ENCODE results near the gene HERPUD1.

HERPUD1 gene

GRCh38 chr16:56931271-56931891 is 561 bp upstream of the HERPUD1 start:
- H3K27ac ChIP-seq (ENCODE audit: extremely low read depth, low read depth, low read length): peak overlapping the region; percentile 56; the same call in 1 of the 2 replicates
- POLR2A ChIA-PET: interaction anchor here (0.5 to 3.3 kb wide), 13 partner anchors 10 to 70 kb away, joined by 3 to 16 read pairs (median 4); no protein-coding TSS in a partner anchor
- CTCF ChIA-PET: interaction anchor here (0.6 to 1.1 kb wide), 2 partner anchors 65 to 138 kb away, joined by 3 read pairs; no protein-coding TSS in a partner anchor
- H3K4me3 ChIP-seq (ENCODE audit: low read depth, low read length): peak overlapping the region; percentile 44
- H3K36me3 ChIP-seq (ENCODE audit: control insufficient read depth in 2 of 2, insufficient read depth in 1 of 2, low read length in 2 of 2): peaks cover 4 to 16% of the 10 kb centered on the region in 2 experiments; a peak in 2 of 3 replicates
- TF ChIP-seq, protein P1, sequence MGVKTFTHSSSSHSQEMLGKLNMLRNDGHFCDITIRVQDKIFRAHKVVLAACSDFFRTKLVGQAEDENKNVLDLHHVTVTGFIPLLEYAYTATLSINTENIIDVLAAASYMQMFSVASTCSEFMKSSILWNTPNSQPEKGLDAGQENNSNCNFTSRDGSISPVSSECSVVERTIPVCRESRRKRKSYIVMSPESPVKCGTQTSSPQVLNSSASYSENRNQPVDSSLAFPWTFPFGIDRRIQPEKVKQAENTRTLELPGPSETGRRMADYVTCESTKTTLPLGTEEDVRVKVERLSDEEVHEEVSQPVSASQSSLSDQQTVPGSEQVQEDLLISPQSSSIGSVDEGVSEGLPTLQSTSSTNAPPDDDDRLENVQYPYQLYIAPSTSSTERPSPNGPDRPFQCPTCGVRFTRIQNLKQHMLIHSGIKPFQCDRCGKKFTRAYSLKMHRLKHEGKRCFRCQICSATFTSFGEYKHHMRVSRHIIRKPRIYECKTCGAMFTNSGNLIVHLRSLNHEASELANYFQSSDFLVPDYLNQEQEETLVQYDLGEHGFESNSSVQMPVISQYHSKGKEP (tag by site-specific recombination; IDR thresholded peaks at IDR 0.05): peak; percentile 27; the same call in 1 of the 2 replicates
- 0 out of 2 replicates have a peak, but pooled peaks have one; percentile 38 for TF ChIP-seq ZNF19 (tag by site-specific recombination; IDR thresholded peaks at IDR 0.05; ENCODE audit: low read depth)
- TF ChIP-seq ZNF660 (tag by site-specific recombination; IDR thresholded peaks at IDR 0.05): 0 out of 2 replicates have a peak, but pooled peaks have one; percentile 40
- TF ChIP-seq ZNF140 (tag by site-specific recombination; IDR thresholded peaks at IDR 0.05): no peak
- peak; percentile 91 for TF ChIP-seq ZNF335 (tag by site-specific recombination; conservative IDR thresholded peaks at IDR 0.05)
- TF ChIP-seq ZNF768 (tag by site-specific recombination; IDR thresholded peaks at IDR 0.05): 0 out of 2 replicates have a peak, but pooled peaks have one; percentile 33
- TF ChIP-seq HOXC10 (CRISPR knock-in tag; IDR thresholded peaks at IDR 0.05): no peak
- peak; percentile 54 for TF ChIP-seq EGR2 (tag by site-specific recombination; IDR thresholded peaks at IDR 0.05; ENCODE audit: low read depth)
- TF ChIP-seq MZF1 (tag by site-specific recombination; IDR thresholded peaks at IDR 0.05; ENCODE audit: borderline replicate concordance): 0 out of 2 replicates have a peak, but pooled peaks have one; percentile 8
- TF ChIP-seq ZNF596 (tag by site-specific recombination; IDR thresholded peaks at IDR 0.05): peak; percentile 9; the same call in 1 of the 2 replicates
- TF ChIP-seq ZNF600 (tag by site-specific recombination; IDR thresholded peaks at IDR 0.05): no peak
- TF ChIP-seq SP2 (tag by site-specific recombination; IDR thresholded peaks at IDR 0.05): peak; percentile 36
- TF ChIP-seq ZNF157 (tag by site-specific recombination; IDR thresholded peaks at IDR 0.05): no peak
- 0 out of 2 replicates have a peak, but pooled peaks have one; percentile 6 for TF ChIP-seq KLF9 (tag by site-specific recombination; IDR thresholded peaks at IDR 0.05; ENCODE audit: low read depth)
- no peak; the same call in 1 of the 2 replicates for TF ChIP-seq GLIS2 (tag by site-specific recombination; IDR thresholded peaks at IDR 0.05)
- TF ChIP-seq ZNF692 (tag by site-specific recombination; IDR thresholded peaks at IDR 0.05): peak; percentile 86
- TF ChIP-seq ZNF777 (tag by site-specific recombination; IDR thresholded peaks at IDR 0.05; ENCODE audit: borderline replicate concordance): 0 out of 2 replicates have a peak, but pooled peaks have one; percentile 49
- TF ChIP-seq ZNF513 (tag by site-specific recombination; IDR thresholded peaks at IDR 0.05): 0 out of 2 replicates have a peak, but pooled peaks have one; percentile 24
- peak; percentile 87 for TF ChIP-seq ZXDB (tag by site-specific recombination; IDR thresholded peaks at IDR 0.05)
- peak; percentile 81; the same call in 1 of the 2 replicates for TF ChIP-seq ZFP69B (tag by site-specific recombination; IDR thresholded peaks at IDR 0.05)
- peak; percentile 48; the same call in 1 of the 2 replicates for TF ChIP-seq YY1 (tag by site-specific recombination; IDR thresholded peaks at IDR 0.05)
- peak; percentile 91 for TF ChIP-seq KLF1 (tag by site-specific recombination; IDR thresholded peaks at IDR 0.05)
- TF ChIP-seq, protein P2, sequence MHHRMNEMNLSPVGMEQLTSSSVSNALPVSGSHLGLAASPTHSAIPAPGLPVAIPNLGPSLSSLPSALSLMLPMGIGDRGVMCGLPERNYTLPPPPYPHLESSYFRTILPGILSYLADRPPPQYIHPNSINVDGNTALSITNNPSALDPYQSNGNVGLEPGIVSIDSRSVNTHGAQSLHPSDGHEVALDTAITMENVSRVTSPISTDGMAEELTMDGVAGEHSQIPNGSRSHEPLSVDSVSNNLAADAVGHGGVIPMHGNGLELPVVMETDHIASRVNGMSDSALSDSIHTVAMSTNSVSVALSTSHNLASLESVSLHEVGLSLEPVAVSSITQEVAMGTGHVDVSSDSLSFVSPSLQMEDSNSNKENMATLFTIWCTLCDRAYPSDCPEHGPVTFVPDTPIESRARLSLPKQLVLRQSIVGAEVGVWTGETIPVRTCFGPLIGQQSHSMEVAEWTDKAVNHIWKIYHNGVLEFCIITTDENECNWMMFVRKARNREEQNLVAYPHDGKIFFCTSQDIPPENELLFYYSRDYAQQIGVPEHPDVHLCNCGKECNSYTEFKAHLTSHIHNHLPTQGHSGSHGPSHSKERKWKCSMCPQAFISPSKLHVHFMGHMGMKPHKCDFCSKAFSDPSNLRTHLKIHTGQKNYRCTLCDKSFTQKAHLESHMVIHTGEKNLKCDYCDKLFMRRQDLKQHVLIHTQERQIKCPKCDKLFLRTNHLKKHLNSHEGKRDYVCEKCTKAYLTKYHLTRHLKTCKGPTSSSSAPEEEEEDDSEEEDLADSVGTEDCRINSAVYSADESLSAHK (tag by site-specific recombination; IDR thresholded peaks at IDR 0.05): no peak
- TF ChIP-seq ZIC2 (tag by site-specific recombination; IDR thresholded peaks at IDR 0.05): no peak
- peaks cover 3% of the 10 kb centered on the region; the same call in 1 of the 2 replicates for H3K4me1 ChIP-seq (ENCODE audit: control insufficient read depth, insufficient read depth, low read length)
- H3K9me3 ChIP-seq (ENCODE audit: control insufficient read depth, insufficient read depth, low read depth, low read length): no peaks in the 10 kb centered on the region

All from HEK293 (cell line).